Muscle of leg (tissue), 11 donors: ENCODE data around the gene OAF. TPM values are rescaled to one million over a fixed set of nuclear protein-coding genes. Genes with fewer than 3 reads are reported as not detected.

ENCODE experiments used
- DNase-seq: peaks from one replicate; pipeline ENCODE4 v3.0.0; 2013
- H3K27ac ChIP-seq: one replicate; pipeline ENCODE4 v1.5.1; 2013; ENCODE audit warnings: mild to moderate bottlenecking, low read length, control low read depth
- H3K27me3 ChIP-seq: one replicate; pipeline ENCODE4 v1.6.1; 2013; ENCODE audit warnings: low read length; ENCODE audit not compliant: control insufficient read depth, insufficient read depth
- H3K36me3 ChIP-seq: one replicate; pipeline ENCODE4 v1.6.1; 2013; ENCODE audit warnings: low read length; ENCODE audit not compliant: control insufficient read depth, insufficient read depth
- H3K4me1 ChIP-seq: one replicate; pipeline ENCODE4 v1.6.1; 2013; ENCODE audit warnings: low read length; ENCODE audit not compliant: control insufficient read depth, insufficient read depth
- H3K4me3 ChIP-seq: one replicate; pipeline ENCODE4 v1.5.1; 2013; ENCODE audit warnings: low read length, control low read depth
- H3K9me3 ChIP-seq: replicated peaks from 2 replicates; pipeline ENCODE4 v1.6.1; 2013; ENCODE audit warnings: low read depth, low read length; ENCODE audit not compliant: control insufficient read depth
- WGBS: methylation state at CpG from one replicate; pipeline ENCODE4 v1.1.5; 2013; ENCODE audit warnings: missing lambda C conversion rate; ENCODE audit not compliant: insufficient coverage; 5-methylcytosine and 5-hydroxymethylcytosine counted together
- polyA plus RNA-seq, 8 donors: library from polyadenylated mRNA; unstranded; fragments of 120-200 nt; gene quantifications; one replicate each; pipeline versions ENCODE4 v1.2.1 to v1.2.3, GENCODE V29; 2013; ENCODE audit warnings: inconsistent platforms in 1 of 8, low replicate concordance in 1 of 8; ENCODE audit not compliant: insufficient read length in 8 of 8, insufficient read depth in 1 of 8
- total RNA-seq: library from RNA; stranded (reverse); fragments of 120-200 nt; gene quantifications from one replicate; pipeline ENCODE4 v1.2.4, GENCODE V29; 2013

The OAF gene
- total and polyA plus RNA-seq, 9 donors: 41.5 to 93.6 (median 58.5) TPM

DNA sequence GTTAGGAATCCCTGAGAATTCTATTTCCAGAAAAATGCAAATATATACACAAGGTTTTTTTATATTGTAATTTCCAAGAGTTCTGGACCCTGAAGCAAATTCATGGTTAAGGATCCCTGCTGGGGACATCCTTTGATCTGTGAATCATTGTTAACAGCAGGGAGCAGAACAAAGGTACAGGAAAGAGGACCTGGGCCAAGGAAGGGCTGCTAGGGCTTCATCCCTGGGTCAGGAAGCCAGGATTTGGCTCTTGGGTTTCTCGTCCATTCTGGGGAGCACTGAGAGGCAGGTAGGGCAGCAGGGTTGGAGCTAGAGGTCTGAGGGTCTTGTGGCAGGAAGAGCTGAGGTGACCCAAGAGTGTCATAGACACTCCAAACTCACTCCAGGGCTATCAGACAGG, 10.2 kb upstream of the OAF start:
- Histone ChIP-seq H3K27ac (no peak overlapping the region), H3K9me3 (no peaks in the 10 kb centered on the region), H3K36me3 (no peaks in the 10 kb centered on the region), H3K4me3 (no peak overlapping the region), H3K4me1 (peaks cover 36% of the 10 kb centered on the region), H3K27me3 (no peaks in the 10 kb centered on the region)
- DNase-seq: no peak
- WGBS: no CpG with 5 or more reads among the region's 1 CpG

GRCh38 chr11:120201653-120202052, 9.2 kb upstream of the OAF start:
- Histone ChIP-seq H3K36me3 (no peaks in the 10 kb centered on the region), H3K4me3 (no peak overlapping the region), H3K27ac (no peak overlapping the region), H3K4me1 (peaks cover 27% of the 10 kb centered on the region), H3K9me3 (no peaks in the 10 kb centered on the region), H3K27me3 (no peaks in the 10 kb centered on the region)
- no CpG with 5 or more reads among the region's 3 CpGs for WGBS
- no peak for DNase-seq

DNA sequence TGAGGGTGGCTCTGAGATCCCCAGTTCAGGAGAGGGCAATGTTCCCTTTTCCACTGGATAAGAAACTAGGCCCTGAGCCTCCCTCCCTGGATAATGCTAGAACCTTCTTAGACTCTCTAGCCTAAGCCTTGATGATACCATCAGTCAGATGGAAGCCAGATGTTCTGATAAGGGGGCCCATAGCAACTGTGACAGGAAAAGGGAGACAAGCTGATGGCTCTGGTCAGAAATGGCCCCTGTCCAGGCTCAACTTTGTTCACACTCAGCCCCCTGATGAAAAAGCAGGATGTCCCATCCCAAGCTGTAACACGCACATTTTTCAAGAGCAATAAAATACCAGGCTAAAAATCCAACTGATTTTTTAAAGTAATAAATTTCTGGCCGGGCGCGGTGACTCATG, 7.2 kb upstream of the OAF start:
- no peaks in the 10 kb centered on the region for H3K9me3 ChIP-seq
- H3K36me3 ChIP-seq: no peaks in the 10 kb centered on the region
- no peaks in the 10 kb centered on the region for H3K27me3 ChIP-seq
- H3K4me1 ChIP-seq: peaks cover 15% of the 10 kb centered on the region
- no CpG with 5 or more reads among the region's 4 CpGs for WGBS
- H3K27ac ChIP-seq: no peak overlapping the region
- H3K4me3 ChIP-seq: no peak overlapping the region
- DNase-seq: no peak

- no peaks in the 10 kb centered on the region for H3K36me3 ChIP-seq
- no peaks in the 10 kb centered on the region for H3K9me3 ChIP-seq
- DNase-seq: no peak
- 95% methylated on average over 7 of the region's 7 CpGs for WGBS
- peaks cover 25% of the 10 kb centered on the region for H3K4me1 ChIP-seq
- no peak overlapping the region for H3K27ac ChIP-seq
- H3K27me3 ChIP-seq: peaks cover 5% of the 10 kb centered on the region
- no peak overlapping the region for H3K4me3 ChIP-seq
Observed at GRCh38 chr11:120205596-120206161, 5.2 kb upstream of the OAF start.

DNA sequence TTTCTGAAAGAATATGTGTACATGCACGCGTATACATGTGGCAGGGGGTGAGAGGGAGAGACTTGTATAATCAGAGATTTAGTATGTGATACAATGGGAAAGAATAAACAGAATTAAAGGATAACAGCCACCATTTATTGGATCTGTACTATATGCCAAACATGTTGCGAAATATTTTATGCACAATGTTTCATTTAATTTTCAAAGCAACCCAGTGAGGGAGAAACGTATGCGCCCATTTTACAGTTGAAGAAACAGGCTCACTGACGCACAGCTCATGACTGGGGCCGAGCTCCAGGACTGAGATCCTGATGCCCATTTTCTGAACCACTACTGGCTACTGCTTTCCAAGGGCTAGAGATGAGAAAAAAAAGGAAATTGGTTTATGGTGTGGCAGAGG, 3.3 kb upstream of the OAF start:
- no peak for DNase-seq
- Histone ChIP-seq H3K9me3 (no peaks in the 10 kb centered on the region), H3K27me3 (peaks cover 11% of the 10 kb centered on the region), H3K4me1 (peaks cover 35% of the 10 kb centered on the region), H3K27ac (peak overlapping the region; percentile 65), H3K4me3 (no peak overlapping the region), H3K36me3 (no peaks in the 10 kb centered on the region)
- WGBS: 94% methylated on average over 7 of the region's 7 CpGs

- Histone ChIP-seq H3K4me3 (no peak overlapping the region), H3K36me3 (no peaks in the 10 kb centered on the region), H3K9me3 (no peaks in the 10 kb centered on the region), H3K4me1 (peaks cover 40% of the 10 kb centered on the region), H3K27me3 (peaks cover 11% of the 10 kb centered on the region), H3K27ac (peak overlapping the region; percentile 65)
- no peak for DNase-seq
- 52% methylated on average over 13 of the region's 13 CpGs for WGBS
Observed at GRCh38 chr11:120208001-120208441, 2.8 kb upstream of the OAF start.

GRCh38 chr11:120208777-120209176, 2.1 kb upstream of the OAF start:
- WGBS: 82% methylated on average over 2 of the region's 6 CpGs
- H3K36me3 ChIP-seq: no peaks in the 10 kb centered on the region
- DNase-seq: no peak
- peaks cover 46% of the 10 kb centered on the region for H3K4me1 ChIP-seq
- peak overlapping the region; percentile 13 for H3K27ac ChIP-seq
- H3K9me3 ChIP-seq: no peaks in the 10 kb centered on the region
- H3K27me3 ChIP-seq: peaks cover 11% of the 10 kb centered on the region
- H3K4me3 ChIP-seq: no peak overlapping the region

GRCh38 chr11:120209746-120210625, 846 bp upstream of the OAF start:
- Histone ChIP-seq H3K4me1 (peaks cover 46% of the 10 kb centered on the region), H3K36me3 (peaks cover 3% of the 10 kb centered on the region), H3K27ac (peak overlapping the region; percentile 97), H3K4me3 (peak overlapping the region; percentile 57), H3K9me3 (no peaks in the 10 kb centered on the region), H3K27me3 (peaks cover 11% of the 10 kb centered on the region)
- WGBS: 5% methylated on average over 13 of the region's 26 CpGs
- DNase-seq: peak; percentile 38

- peaks cover 11% of the 10 kb centered on the region for H3K27me3 ChIP-seq
- no peak for DNase-seq
- no peaks in the 10 kb centered on the region for H3K9me3 ChIP-seq
- H3K4me3 ChIP-seq: peak overlapping the region; percentile 81
- H3K27ac ChIP-seq: peak overlapping the region; percentile 65
- peaks cover 55% of the 10 kb centered on the region for H3K4me1 ChIP-seq
- H3K36me3 ChIP-seq: peaks cover 14% of the 10 kb centered on the region
- WGBS: 7% methylated on average over 13 of the region's 18 CpGs
Observed at GRCh38 chr11:120211522-120212258, 858 bp downstream of the OAF start.

GRCh38 chr11:120212259-120212878, 1.5 kb downstream of the OAF start:
- Histone ChIP-seq H3K4me3 (peak overlapping the region; percentile 81), H3K27me3 (peaks cover 11% of the 10 kb centered on the region), H3K36me3 (peaks cover 14% of the 10 kb centered on the region), H3K9me3 (no peaks in the 10 kb centered on the region), H3K27ac (peak overlapping the region; percentile 65), H3K4me1 (peaks cover 55% of the 10 kb centered on the region)
- WGBS: 8% methylated on average over 8 of the region's 13 CpGs
- no peak for DNase-seq
